Measurements from ENCODE around the gene KNDC1. TPM values are rescaled to one million over a fixed set of nuclear protein-coding genes. Genes with fewer than 3 reads are reported as not detected.

The KNDC1 gene
- total RNA-seq, 4 donors from 2014 or later, result 2.1 to 9.3 (median 3.5) TPM

GRCh38 chr10:133196936-133197758 is 37.1 kb downstream of the KNDC1 start:
- DNase-seq, result no peak
- Histone ChIP-seq H3K27ac (no peak overlapping the region), H3K9me3 (no peaks in the 10 kb centered on the region), H3K4me3 (replicated peaks in 1 of 3) (no peak overlapping the region), H3K4me1 (no peaks in the 10 kb centered on the region), H3K36me3 (no peaks in the 10 kb centered on the region), H3K27me3 (no peaks in the 10 kb centered on the region)
- TF ChIP-seq CTCF (IDR thresholded peaks at IDR 0.05) (no peak), POLR2A (IDR thresholded peaks at IDR 0.05) (no peak)
- intact Hi-C loops (cut with DNase I), result no loop called here
- 94 to 97% methylated on average over 6 to 18 of the region's 40 CpGs for WGBS, 2 donors

GRCh38 chr10:133197786-133198185 is 37.8 kb downstream of the KNDC1 start:
- Histone ChIP-seq H3K4me1 (no peaks in the 10 kb centered on the region), H3K27ac (no peak overlapping the region), H3K27me3 (no peaks in the 10 kb centered on the region), H3K36me3 (no peaks in the 10 kb centered on the region), H3K4me3 (replicated peaks in 1 of 3) (no peak overlapping the region), H3K9me3 (no peaks in the 10 kb centered on the region)
- intact Hi-C loops (cut with DNase I), result no loop called here
- no peak for DNase-seq
- TF ChIP-seq POLR2A (IDR thresholded peaks at IDR 0.05) (no peak), CTCF (IDR thresholded peaks at IDR 0.05) (no peak)
- WGBS, 2 donors, result 81 to 98% methylated on average over 3 to 8 of the region's 9 CpGs

GRCh38 chr10:133198206-133198605 is 38.2 kb downstream of the KNDC1 start:
- intact Hi-C loops (cut with DNase I), result no loop called here
- Histone ChIP-seq H3K27me3 (no peaks in the 10 kb centered on the region), H3K9me3 (no peaks in the 10 kb centered on the region), H3K27ac (no peak overlapping the region), H3K4me3 (replicated peaks in 1 of 3) (no peak overlapping the region), H3K4me1 (no peaks in the 10 kb centered on the region), H3K36me3 (no peaks in the 10 kb centered on the region)
- TF ChIP-seq POLR2A (IDR thresholded peaks at IDR 0.05) (no peak), CTCF (IDR thresholded peaks at IDR 0.05) (no peak)
- WGBS, 2 donors, result 93 to 95% methylated on average over 3 to 11 of the region's 26 CpGs
- DNase-seq, result no peak

GRCh38 chr10:133198621-133199487 is 38.8 kb downstream of the KNDC1 start:
- Histone ChIP-seq H3K4me3 (replicated peaks in 1 of 3) (no peak overlapping the region), H3K9me3 (no peaks in the 10 kb centered on the region), H3K36me3 (no peaks in the 10 kb centered on the region), H3K4me1 (no peaks in the 10 kb centered on the region), H3K27me3 (no peaks in the 10 kb centered on the region), H3K27ac (no peak overlapping the region)
- 91 to 92% methylated on average over 19 to 21 of the region's 54 CpGs for WGBS, 2 donors
- no peak for TF ChIP-seq CTCF (IDR thresholded peaks at IDR 0.05)
- no peak for DNase-seq
- intact Hi-C loops (cut with DNase I), result no loop called here

GRCh38 chr10:133199488-133199885 is 39.5 kb downstream of the KNDC1 start:
- no peak for TF ChIP-seq CTCF (IDR thresholded peaks at IDR 0.05)
- no peak for TF ChIP-seq POLR2A (IDR thresholded peaks at IDR 0.05)
- 85 to 92% methylated on average over 10 to 12 of the region's 13 CpGs for WGBS, 2 donors
- Histone ChIP-seq H3K27me3 (no peaks in the 10 kb centered on the region), H3K27ac (no peak overlapping the region), H3K36me3 (no peaks in the 10 kb centered on the region), H3K4me1 (no peaks in the 10 kb centered on the region), H3K4me3 (replicated peaks in 1 of 3) (no peak overlapping the region), H3K9me3 (no peaks in the 10 kb centered on the region)
- intact Hi-C loops (cut with DNase I), result no loop called here
- no peak for DNase-seq
